Skin of body (tissue), 2 donors: ENCODE results near the gene DENND4A. TPM values are rescaled to one million over a fixed set of nuclear protein-coding genes. Genes with fewer than 3 reads are reported as not detected.
"Not testable (repeated sequence)": the region's sequence is repeated elsewhere in the genome, so short reads cannot be mapped to it uniquely, and the experiment has no call there.

ENCODE experiments used
- DNase-seq: peaks from one replicate; lab custom pipeline; 2025; lab: John Stamatoyannopoulos, UW
- total RNA-seq: library from RNA; depleted of rRNA; stranded (reverse); fragments of >200 nt; gene quantifications from one replicate; pipeline ENCODE4 v1.2.3, GENCODE V29; 2014

The DENND4A gene
- total RNA-seq, 1 donor from 2014 or later, result 33.6 TPM

- no peak for DNase-seq
These were observed 27.5 kb upstream of the DENND4A start for GRCh38 chr15:65819563-65819960.

GRCh38 chr15:65818927-65819562 lies 27.0 kb upstream of the DENND4A start:
- DNase-seq, result peak; percentile 32

GRCh38 chr15:65816441-65816840 lies 24.3 kb upstream of the DENND4A start:
- DNase-seq, result no peak

- not testable (repeated sequence) for DNase-seq
These were observed 23.9 kb upstream of the DENND4A start for GRCh38 chr15:65816008-65816407.

GRCh38 chr15:65814271-65814670 lies 22.2 kb upstream of the DENND4A start:
- not testable (repeated sequence) for DNase-seq

GRCh38 chr15:65812916-65813315 lies 20.8 kb upstream of the DENND4A start:
- no peak for DNase-seq

- no peak for DNase-seq
These were observed 20.4 kb upstream of the DENND4A start for GRCh38 chr15:65812467-65812866.

- no peak for DNase-seq
These were observed 19.7 kb upstream of the DENND4A start for GRCh38 chr15:65811835-65812234.

GRCh38 chr15:65811011-65811733 lies 19.1 kb upstream of the DENND4A start:
- DNase-seq, result not testable (repeated sequence)

- no peak for DNase-seq
These were observed 14.3 kb upstream of the DENND4A start for GRCh38 chr15:65806397-65806796.

- DNase-seq, result no peak
These were observed 13.1 kb upstream of the DENND4A start for GRCh38 chr15:65805019-65805745.

- DNase-seq, result no peak
These were observed 12.3 kb upstream of the DENND4A start for GRCh38 chr15:65804252-65804931.

- peak; percentile 31 for DNase-seq
These were observed 9.2 kb upstream of the DENND4A start for GRCh38 chr15:65801229-65801805.

- DNase-seq, result no peak
These were observed 4.6 kb upstream of the DENND4A start for GRCh38 chr15:65796610-65797078.

GRCh38 chr15:65795663-65796216 lies 3.6 kb upstream of the DENND4A start:
- DNase-seq, result no peak

- no peak for DNase-seq
These were observed 1.7 kb upstream of the DENND4A start for GRCh38 chr15:65793818-65794104.

- DNase-seq, result no peak
These were observed 1.1 kb upstream of the DENND4A start for GRCh38 chr15:65792988-65793817.

GRCh38 chr15:65791335-65792137 lies 557 bp downstream of the DENND4A start:
- DNase-seq, result no peak

GRCh38 chr15:65790694-65791334 lies 1.3 kb downstream of the DENND4A start:
- DNase-seq, result peak; percentile 73
